Tibial nerve (tissue), 4 donors: ENCODE measurements around the gene CEACAM20. TPM values are rescaled to one million over a fixed set of nuclear protein-coding genes. Genes with fewer than 3 reads are reported as not detected.
"Not testable (repeated sequence)": the region's sequence is repeated elsewhere in the genome, so short reads cannot be mapped to it uniquely, and the experiment has no call there.

Experiments used
- DNase-seq, 2 donors: peaks; one replicate each; pipeline ENCODE4 v3.0.0-alpha.2; 2019; ENCODE audit warnings: low spot score in 2 of 2
- H3K27ac ChIP-seq, 4 donors: fragments of 200-600 bp; sonication (generic) in 3 of 4; one replicate each; pipeline ENCODE4 v1.5.1; 2017 to 2019; ENCODE audit warnings: mild to moderate bottlenecking in 1 of 4
- H3K27me3 ChIP-seq, 2 donors: fragments of 200-600 bp; sonication (generic) in 1 of 2; one replicate each; pipeline versions ENCODE4 v1.5.1 to v1.6.0; 2017 to 2019
- H3K36me3 ChIP-seq, 3 donors: fragments of 200-600 bp; sonication (generic); one replicate each; pipeline ENCODE4 v1.5.1; 2018 to 2019
- H3K4me1 ChIP-seq, 4 donors: fragments of 200-600 bp; sonication (generic) in 3 of 4; one replicate each; pipeline ENCODE4 v1.5.1; 2017 to 2019
- H3K4me3 ChIP-seq, 4 donors: fragments of 200-600 bp; sonication (generic) in 3 of 4; one replicate each; pipeline ENCODE4 v1.5.1; 2017 to 2019; ENCODE audit warnings: mild to moderate bottlenecking in 1 of 4, moderate library complexity in 1 of 4
- H3K9me3 ChIP-seq, 4 donors: fragments of 200-600 bp; sonication (generic) in 3 of 4; one replicate each; pipeline ENCODE4 v1.5.1; 2017 to 2019
- CTCF ChIP-seq, 5 experiments: fragments of 200-600 bp in 3 of 5; fragments of 450-650 bp in 2 of 5; sonication (generic) in 3 of 5; IDR thresholded peaks; one replicate each; pipeline ENCODE4 v1.5.1; 2016 to 2019; ENCODE audit warnings: antibody characterized with exemption in 5 of 5, mild to moderate bottlenecking in 3 of 5, moderate library complexity in 2 of 5
- EP300 ChIP-seq, 2 donors: sonication (generic); formaldehyde crosslinking; IDR thresholded peaks; one replicate each; pipeline ENCODE4 v1.6.1; 2017; ENCODE audit warnings: antibody characterized with exemption in 2 of 2, mild to moderate bottlenecking in 1 of 2
- POLR2A ChIP-seq, 2 donors: fragments of 450-650 bp; IDR thresholded peaks; one replicate each; pipeline ENCODE4 v1.6.1; 2017; ENCODE audit warnings: antibody characterized with exemption in 2 of 2, mild to moderate bottlenecking in 2 of 2, moderate library complexity in 2 of 2
- WGBS, 2 donors: methylation state at CpG; one replicate each; pipeline ENCODE4 v1.1.5; 2018; 5-methylcytosine and 5-hydroxymethylcytosine counted together
- total RNA-seq, 4 donors: library from RNA; depleted of rRNA; stranded (reverse); fragments of >200 nt; gene quantifications; one replicate each; pipeline ENCODE4 v1.1.0, GENCODE V29; 2016

CEACAM20 gene
- total RNA-seq, 4 donors from 2014 or later, result not detected

- H3K36me3 ChIP-seq, result no peaks in the 10 kb centered on the region
- no peaks in the 10 kb centered on the region for H3K4me1 ChIP-seq
- no peak for DNase-seq
- no peaks in the 10 kb centered on the region for H3K27me3 ChIP-seq
- no peak overlapping the region for H3K27ac ChIP-seq
- 72 to 83% methylated on average over 2 of the region's 2 CpGs for WGBS, 2 donors
- TF ChIP-seq EP300 (IDR thresholded peaks at IDR 0.05) (no peak), POLR2A (IDR thresholded peaks at IDR 0.05) (no peak)
- H3K4me3 ChIP-seq, result no peak overlapping the region
- H3K9me3 ChIP-seq, result peaks cover 0 to 7% (median 0%) of the 10 kb centered on the region in 4 donors
Measured at GRCh38 chr19:44554641-44555246, 25.3 kb upstream of the CEACAM20 start.

- WGBS, 2 donors, result 62 to 72% methylated on average over 6 of the region's 6 CpGs
- DNase-seq, result no peak
Measured at GRCh38 chr19:44553478-44554171, 24.1 kb upstream of the CEACAM20 start.

GRCh38 chr19:44552324-44552723 lies 22.8 kb upstream of the CEACAM20 start:
- TF ChIP-seq EP300 (IDR thresholded peaks at IDR 0.05), result no peak
- no peak for TF ChIP-seq POLR2A (IDR thresholded peaks at IDR 0.05)
- TF ChIP-seq CTCF (IDR thresholded peaks at IDR 0.05), result no peak
- no peaks in the 10 kb centered on the region for H3K36me3 ChIP-seq
- no peaks in the 10 kb centered on the region for H3K4me1 ChIP-seq
- no peak for DNase-seq
- peaks cover 0 to 7% (median 0%) of the 10 kb centered on the region in 4 donors for H3K9me3 ChIP-seq
- no peak overlapping the region for H3K4me3 ChIP-seq
- H3K27me3 ChIP-seq, result no peaks in the 10 kb centered on the region
- 6 to 13% methylated on average over 5 of the region's 5 CpGs for WGBS, 2 donors
- H3K27ac ChIP-seq, result no peak overlapping the region

More at GRCh38 chr19:44553478-44554171, 24.1 kb upstream of the CEACAM20 start:
- no peak for TF ChIP-seq EP300 (IDR thresholded peaks at IDR 0.05)
- no peak for TF ChIP-seq POLR2A (IDR thresholded peaks at IDR 0.05)
- no peak for TF ChIP-seq CTCF (IDR thresholded peaks at IDR 0.05)
- Histone ChIP-seq H3K9me3 (peaks cover 0 to 7% (median 0%) of the 10 kb centered on the region in 4 donors), H3K27me3 (no peaks in the 10 kb centered on the region), H3K27ac (no peak overlapping the region), H3K4me1 (no peaks in the 10 kb centered on the region), H3K36me3 (no peaks in the 10 kb centered on the region), H3K4me3 (no peak overlapping the region)

GRCh38 chr19:44551850-44552249 lies 22.4 kb upstream of the CEACAM20 start:
- no peak for DNase-seq
- peaks cover 0 to 7% (median 0%) of the 10 kb centered on the region in 4 donors for H3K9me3 ChIP-seq
- no peaks in the 10 kb centered on the region for H3K27me3 ChIP-seq
- no peak overlapping the region for H3K4me3 ChIP-seq
- WGBS, 2 donors, result 79 to 84% methylated on average over 5 of the region's 5 CpGs
- H3K36me3 ChIP-seq, result no peaks in the 10 kb centered on the region
- TF ChIP-seq EP300 (IDR thresholded peaks at IDR 0.05), result no peak
- TF ChIP-seq POLR2A (IDR thresholded peaks at IDR 0.05), result no peak
- no peak for TF ChIP-seq CTCF (IDR thresholded peaks at IDR 0.05)
- H3K27ac ChIP-seq, result no peak overlapping the region
- H3K4me1 ChIP-seq, result no peaks in the 10 kb centered on the region

- DNase-seq, H3K27ac ChIP-seq, H3K27me3 ChIP-seq, H3K9me3 ChIP-seq, H3K4me3 ChIP-seq, H3K4me1 ChIP-seq, H3K36me3 ChIP-seq: not testable (repeated sequence)
- WGBS, 2 donors, result 91 to 95% methylated on average over 37 of the region's 37 CpGs
Measured at GRCh38 chr19:44550976-44551375, 21.5 kb upstream of the CEACAM20 start.

- H3K27ac ChIP-seq, result no peak overlapping the region
- no peaks in the 10 kb centered on the region for H3K27me3 ChIP-seq
- no peak for DNase-seq
- TF ChIP-seq EP300 (IDR thresholded peaks at IDR 0.05), result no peak
- no peak for TF ChIP-seq CTCF (IDR thresholded peaks at IDR 0.05)
- peaks cover 0 to 7% (median 0%) of the 10 kb centered on the region in 4 donors for H3K9me3 ChIP-seq
- 91 to 96% methylated on average over 3 of the region's 3 CpGs for WGBS, 2 donors
- no peaks in the 10 kb centered on the region for H3K4me1 ChIP-seq
- no peaks in the 10 kb centered on the region for H3K36me3 ChIP-seq
- H3K4me3 ChIP-seq, result no peak overlapping the region
Measured at GRCh38 chr19:44549507-44549906, 20.0 kb upstream of the CEACAM20 start.
